Activated naive CD4-positive, alpha-beta T cell treated with Interleukin-2 at 50 U/mL for 16 hours (primary cell): ENCODE measurements around the gene CBL.
A peak's percentile ranks its signal among the peaks of the same experiment; 100 is the strongest.

Source experiments
- DNase-seq: peaks from one replicate; pipeline ENCODE4 v3.0.0-alpha.2; 2020

The CBL gene

GRCh38 chr11:119350302-119350701 is 144.2 kb downstream of the CBL start:
- no peak for DNase-seq

- DNase-seq = no peak
These were observed 145.1 kb downstream of the CBL start for GRCh38 chr11:119351232-119351631.

- no peak for DNase-seq
These were observed 146.7 kb downstream of the CBL start for GRCh38 chr11:119352857-119353260.

GRCh38 chr11:119355091-119355843 is 149.1 kb downstream of the CBL start:
- DNase-seq = no peak

DNA sequence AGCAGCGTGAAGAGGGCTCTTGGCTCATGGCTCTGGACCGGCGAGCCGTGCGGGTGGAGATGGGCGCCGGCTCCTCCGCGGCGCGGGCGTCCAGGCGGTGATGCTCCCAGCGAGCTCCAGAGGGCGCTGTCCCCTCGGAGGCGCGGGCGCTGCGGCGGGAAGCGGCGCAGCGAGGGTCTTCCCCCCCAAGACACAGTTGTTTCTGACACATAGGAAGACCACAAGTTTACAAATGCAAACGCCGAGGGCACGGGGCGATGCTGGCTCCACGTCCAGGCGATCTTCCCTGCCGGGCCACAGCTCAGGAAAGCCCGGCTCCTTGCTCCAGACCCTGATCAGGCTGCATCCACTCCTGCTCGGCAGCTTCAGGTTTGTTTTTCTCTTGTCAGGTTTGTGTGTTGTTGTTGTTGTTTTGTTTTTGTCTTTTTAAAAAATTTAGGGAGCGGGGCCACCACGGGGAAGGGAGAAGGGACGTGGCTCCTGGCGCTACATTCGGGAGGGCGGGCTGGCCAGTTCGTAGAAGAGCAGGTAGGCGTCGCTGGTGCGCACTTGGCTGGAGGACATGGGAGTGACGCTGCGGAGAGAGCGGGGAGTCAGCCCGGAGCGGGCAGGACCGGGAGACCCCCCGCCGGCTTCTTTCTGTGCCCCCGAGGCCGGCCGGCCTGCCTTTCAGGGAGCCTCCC is 150.4 kb downstream of the CBL start:
- peak; percentile 74 for DNase-seq

DNA sequence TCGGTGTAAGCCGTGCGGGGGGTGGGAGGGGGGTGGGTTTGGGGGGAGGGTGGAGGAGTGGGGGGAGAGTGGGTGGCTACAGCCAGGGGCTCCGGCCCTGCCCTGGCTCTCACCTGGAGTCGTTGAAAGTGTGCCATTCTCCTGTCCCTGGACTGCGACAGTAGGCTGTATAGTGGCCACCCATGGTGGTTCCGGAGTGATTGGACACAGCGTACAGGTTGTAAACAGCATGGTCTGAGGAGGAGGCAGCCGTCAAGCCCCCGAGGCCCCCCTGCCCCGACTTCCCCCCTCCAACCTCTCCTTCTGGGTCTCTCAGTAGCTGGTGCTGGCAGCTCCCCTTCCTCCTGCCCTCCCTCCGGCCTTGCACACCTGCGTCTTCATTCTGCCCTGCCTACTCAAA is 150.9 kb downstream of the CBL start:
- no peak for DNase-seq
